ENCODE results near the gene ESPNL.
"Not testable (repeated sequence)": the region's sequence is repeated elsewhere in the genome, so short reads cannot be mapped to it uniquely, and the experiment has no call there.

Gene ESPNL, protein sequence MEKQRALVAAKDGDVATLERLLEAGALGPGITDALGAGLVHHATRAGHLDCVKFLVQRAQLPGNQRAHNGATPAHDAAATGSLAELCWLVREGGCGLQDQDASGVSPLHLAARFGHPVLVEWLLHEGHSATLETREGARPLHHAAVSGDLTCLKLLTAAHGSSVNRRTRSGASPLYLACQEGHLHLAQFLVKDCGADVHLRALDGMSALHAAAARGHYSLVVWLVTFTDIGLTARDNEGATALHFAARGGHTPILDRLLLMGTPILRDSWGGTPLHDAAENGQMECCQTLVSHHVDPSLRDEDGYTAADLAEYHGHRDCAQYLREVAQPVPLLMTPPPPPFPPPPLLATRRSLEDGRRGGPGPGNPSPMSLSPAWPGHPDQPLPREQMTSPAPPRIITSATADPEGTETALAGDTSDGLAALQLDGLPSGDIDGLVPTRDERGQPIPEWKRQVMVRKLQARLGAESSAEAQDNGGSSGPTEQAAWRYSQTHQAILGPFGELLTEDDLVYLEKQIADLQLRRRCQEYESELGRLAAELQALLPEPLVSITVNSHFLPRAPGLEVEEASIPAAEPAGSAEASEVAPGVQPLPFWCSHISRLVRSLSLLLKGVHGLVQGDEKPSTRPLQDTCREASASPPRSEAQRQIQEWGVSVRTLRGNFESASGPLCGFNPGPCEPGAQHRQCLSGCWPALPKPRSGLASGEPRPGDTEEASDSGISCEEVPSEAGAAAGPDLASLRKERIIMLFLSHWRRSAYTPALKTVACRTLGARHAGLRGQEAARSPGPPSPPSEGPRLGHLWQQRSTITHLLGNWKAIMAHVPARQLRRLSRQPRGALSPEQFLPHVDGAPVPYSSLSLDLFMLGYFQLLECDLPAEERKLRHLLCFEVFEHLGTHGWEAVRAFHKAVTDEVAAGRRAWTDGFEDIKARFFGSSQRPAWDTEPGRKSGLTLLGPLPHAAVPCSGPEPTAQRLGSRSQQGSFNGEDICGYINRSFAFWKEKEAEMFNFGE

DNA sequence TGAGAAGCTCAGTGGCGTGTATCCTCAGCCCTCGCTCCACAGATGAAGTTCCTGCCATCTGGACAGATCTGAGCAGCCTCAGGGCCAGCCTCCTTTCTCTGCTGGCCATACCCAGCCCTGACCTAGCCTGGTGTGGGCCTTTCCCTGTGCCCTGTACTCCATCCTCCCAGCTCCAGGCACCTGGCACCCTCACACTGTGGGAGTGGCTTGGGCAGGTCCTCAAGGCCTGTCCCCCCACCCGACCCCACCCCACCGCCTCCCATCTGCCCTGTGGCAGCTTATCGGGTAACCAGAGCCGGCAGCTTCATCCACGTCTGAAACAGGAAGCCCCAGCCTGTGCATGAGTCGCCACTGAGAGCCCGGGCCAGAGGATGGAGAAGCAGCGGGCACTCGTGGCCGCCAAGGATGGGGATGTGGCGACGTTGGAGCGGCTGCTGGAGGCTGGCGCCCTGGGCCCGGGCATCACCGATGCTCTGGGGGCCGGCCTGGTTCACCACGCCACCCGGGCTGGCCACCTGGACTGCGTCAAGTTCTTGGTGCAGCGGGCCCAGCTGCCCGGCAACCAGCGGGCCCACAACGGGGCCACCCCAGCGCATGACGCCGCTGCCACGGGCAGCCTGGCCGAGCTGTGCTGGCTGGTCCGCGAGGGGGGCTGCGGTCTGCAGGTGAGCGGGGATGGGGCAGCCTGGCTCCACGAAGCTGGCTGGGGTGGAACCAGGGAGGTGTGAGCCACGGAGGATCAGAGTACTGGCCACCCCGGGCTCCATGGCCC is at the start of gene ESPNL:
TSS of gene ESPNL (plus strand) at position 292 of the 772 bp plus-strand sequence. CDS start at position 372, 80 bp downstream.
- no peak for DNase-seq

DNA sequence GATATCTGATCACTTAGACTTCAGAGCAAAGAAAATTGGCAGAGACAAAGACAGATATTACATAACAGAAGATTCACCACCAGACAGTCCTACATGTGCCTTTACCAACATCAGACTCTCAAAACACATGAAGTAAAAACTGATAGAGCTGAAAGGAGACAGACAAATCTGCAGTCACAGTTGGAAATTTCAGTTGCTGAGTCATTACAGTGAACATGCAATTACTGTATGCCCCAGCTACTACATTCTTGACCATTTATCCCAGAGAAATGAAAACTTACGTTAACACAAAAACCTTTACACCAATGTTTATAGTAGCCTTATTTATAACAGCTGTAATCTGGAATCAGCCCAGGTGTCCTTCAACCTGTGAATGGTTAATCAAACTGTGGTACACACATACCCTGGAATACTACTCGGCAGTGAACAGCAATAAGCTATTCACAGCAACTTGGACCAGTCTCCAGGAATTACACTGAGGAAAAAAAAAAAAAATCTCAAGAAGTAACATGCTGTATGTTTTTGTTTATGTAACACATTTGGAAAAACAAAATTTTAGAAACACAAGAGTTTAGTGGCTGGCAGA is 46.9 kb upstream of the ESPNL start:
- DNase-seq = peak; percentile 30

DNA sequence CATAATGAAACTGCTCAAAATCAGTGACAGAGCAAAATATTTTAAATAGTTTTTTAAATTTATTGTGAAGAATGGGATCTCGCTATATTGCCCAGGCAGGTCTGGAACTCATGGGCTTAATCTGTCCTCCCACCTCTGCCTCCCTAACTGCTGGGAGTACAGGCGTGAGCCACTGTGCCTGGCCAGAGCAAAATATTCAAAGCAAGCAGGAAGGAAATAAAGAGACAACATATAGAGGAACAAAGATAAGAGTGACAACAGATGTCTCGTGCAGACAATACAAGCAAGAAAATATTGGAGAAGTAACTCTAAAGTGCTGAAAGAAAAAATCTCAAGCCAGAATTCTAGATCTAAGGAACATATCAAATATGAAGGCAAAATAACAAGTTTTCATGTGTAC is 44.3 kb upstream of the ESPNL start:
- no peak for DNase-seq

DNA sequence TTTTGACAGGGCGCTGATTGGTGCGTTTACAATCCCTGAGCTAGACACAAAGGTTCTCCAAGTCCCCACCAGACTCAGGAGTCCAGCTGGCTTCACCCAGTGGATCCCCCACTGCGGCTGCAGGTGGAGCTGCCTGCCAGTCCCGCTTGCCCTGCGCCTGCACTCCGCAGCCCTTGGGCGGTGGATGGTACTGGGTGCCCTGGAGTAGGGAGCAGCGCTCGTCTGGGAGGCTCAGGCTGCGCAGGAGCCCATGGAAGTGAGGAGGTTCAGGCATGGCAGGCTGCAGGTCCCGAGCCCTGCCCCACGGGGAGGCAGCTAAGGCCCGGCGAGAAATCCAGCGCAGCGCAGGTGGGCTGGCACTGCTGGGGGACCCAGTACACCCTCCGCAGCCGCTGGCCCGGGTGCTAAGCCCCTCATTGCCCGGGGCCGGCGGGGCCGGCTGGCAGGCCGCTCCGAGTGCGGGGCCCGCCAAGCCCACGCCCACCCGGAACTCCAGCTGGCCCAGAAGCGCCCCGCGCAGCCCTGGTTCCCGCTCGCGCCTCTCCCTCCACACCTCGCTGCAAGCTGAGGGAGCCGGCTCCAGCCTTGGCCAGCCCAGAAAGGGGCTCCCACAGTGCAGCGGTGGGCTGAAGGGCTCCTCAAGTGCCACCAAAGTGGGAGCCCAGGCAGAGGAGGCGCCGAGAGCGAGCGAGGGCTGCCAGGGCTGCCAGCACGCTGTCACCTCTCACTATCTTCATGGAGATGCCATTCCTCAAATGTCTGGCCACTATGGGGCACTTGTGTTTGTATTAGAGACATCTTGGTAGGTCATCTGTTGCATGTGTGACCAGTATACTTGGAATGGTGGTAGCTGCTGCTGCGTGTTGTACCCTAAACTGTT is 42.2 kb upstream of the ESPNL start:
- not testable (repeated sequence) for DNase-seq

DNA sequence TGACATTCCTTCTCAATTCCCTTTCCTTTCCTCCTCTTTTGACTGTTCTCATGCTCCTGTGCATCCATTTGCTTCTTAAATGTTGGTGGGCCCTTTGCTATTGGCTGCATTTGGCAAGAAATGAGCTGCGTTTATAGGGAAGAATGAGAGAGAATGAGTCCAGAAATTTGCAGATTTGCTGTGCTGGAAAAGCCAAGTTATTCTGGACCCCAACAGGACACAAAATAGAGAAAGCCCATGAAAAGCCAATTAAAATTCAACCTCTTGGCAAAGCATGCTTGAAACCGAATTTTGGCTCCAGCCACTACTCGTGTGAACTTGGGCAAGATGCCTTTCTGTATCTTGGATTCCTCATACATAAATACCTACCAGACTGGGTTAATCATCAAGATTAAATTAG is 40.6 kb upstream of the ESPNL start:
- no peak for DNase-seq

DNA sequence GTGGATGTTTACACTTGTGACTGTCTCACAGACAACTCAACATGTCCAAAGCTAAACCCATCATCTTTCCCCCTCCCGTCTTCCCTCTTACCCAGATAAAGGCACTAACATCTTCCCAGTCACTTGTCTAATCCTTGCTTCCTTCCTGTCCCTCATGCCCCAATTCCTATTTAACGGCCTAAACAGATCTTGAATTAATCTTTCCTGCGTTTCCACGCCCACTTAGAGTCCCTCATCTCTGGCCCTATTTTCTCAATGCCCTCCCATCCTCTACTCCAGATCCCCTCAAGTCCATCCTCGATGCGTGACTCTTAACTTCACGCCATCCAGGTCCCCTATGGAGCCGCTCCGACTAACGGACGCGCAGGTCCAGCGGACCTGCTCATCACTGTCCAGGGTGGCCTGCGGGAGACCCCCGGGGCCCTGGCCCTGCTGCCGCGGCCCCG is 40.0 kb upstream of the ESPNL start:
- no peak for DNase-seq

DNA sequence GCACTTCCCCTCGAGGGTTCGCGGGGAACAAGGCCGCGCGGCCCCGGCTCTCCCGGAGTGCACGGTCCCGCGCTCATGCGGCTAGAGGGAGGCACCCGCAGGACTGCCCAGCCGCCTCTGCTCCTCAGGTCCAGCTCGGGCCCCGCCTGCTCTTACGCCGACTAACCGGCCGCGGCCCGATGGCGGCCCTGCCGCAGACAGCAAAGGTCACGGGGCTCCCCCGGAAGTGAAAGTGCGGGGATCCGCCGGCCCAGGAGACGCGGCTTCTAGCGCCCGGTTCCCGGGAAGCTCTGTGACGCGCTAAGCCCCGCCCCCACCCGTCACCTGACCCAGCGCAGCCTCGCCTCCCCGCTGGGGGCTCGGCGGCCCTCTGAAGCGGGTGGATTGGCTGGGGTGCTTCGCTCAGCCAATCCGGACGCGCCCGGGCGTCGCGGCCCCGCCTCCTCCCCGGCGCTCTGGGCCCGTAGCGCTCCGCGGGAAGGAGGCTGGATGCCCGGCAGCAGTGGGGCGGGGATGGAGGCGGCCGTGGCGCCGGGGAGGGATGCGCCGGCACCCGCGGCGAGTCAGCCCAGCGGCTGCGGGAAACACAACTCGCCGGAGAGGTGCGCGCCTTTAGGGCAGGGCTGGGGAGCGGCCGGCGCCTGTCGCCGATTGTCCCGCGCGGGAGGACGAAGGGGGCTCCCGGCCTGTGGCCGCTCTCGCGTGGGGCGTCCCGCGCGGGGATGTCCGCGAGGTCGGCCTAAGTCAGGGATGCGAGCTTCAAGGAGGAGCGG is 39.4 kb upstream of the ESPNL start, which contains the start of gene SCLY:
TSS of gene SCLY (plus strand) at position 460 of the 773 bp plus-strand sequence. CDS start at position 514, 54 bp downstream.
- DNase-seq = peak; percentile 96

DNA sequence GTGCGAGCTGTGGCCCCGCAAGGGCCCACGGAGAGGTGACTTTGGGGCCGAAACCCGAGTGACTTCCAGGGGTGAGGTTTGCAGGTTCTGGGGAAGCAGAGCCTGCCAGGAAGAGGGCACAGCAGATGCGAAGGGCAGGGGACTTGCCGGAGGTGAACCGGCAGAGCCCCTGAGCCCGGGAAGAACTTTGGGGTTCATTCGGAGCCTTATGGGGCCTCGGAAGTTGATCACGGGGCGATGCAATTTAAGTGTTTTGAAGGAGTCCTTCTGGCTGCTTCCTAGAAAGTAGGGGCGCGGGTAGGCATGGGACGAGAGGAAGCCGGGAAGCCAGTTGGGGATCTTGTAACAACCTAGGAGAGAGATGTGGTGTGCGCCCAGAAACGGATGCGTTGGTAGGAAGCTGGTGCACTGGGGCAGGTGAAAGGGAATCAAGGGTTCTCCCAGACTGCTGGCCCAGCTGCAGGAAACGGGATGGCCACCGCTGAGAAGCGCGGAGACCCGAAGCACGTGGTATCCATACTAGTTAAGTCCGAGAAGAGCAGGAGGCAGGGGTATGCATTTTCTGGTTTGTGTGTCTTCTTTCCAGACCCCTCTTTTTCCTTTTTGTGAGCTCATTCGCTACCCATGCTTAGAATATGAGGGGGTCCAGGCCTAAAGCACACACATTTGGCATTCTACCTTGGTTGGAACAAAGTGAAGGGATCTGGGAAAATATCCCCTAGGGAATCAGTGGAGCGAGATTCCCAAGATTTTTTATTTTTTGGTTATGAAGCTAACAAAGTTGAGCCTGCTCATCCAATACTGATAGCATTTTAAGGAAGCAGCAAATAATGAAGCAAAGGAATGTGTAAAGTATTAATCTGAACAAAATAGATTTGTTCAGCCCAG is 38.6 kb upstream of the ESPNL start:
- DNase-seq = peak; percentile 36

DNA sequence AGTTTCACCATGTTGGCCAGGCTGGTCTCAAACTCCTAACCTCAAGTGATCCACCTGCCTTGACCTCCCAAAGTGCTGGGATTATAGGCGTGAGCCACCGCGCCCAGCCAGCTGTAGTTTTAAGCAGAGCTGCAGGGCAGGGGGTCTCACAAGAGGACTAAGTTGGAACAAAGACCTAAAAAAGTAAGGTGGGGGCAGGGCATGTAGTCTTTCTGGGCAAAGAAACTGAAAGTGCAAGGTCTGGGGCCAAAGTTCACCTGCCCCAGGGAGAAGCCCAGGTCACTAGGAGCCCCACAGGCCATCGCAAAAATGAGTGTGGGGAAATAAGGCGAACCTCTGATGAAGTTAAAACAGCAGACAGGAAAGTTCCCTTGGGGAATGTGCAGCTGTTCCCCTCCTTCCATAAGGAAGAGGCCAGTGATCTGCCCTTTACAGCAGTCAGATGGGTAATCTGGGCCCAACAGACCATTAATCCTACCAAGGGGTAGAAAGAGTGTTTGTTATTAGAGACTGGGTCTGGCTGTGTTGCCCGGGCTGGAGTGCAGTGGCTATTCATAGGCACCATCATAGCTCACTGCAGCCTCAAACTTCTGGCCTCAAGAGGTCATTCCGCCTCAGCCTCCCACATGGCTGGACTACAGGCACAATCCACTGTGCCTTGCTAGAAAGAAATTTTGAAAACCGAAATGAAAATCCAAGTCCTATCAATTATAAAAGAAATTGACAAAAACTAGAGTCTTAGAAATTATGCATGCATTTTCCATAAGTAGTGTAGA is 36.5 kb upstream of the ESPNL start:
- DNase-seq = no peak

DNA sequence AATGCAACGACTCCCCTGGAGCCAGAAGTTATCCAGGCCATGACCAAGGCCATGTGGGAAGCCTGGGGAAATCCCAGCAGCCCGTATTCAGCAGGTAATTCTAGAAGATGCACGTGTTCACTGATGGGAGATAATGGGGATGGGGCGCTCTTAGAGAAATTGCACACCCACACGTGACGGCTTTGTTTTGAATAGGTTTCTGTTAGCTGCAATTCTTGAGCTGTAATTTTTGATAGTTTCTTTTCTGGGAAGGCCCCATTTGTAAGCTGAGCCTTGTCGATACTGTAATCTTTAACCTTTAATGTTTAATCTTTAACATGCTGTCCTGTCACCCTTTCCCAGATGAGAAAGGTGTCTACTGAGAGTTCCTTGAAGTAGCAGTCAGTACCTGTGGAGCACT is 35.8 kb upstream of the ESPNL start:
- DNase-seq = no peak

DNA sequence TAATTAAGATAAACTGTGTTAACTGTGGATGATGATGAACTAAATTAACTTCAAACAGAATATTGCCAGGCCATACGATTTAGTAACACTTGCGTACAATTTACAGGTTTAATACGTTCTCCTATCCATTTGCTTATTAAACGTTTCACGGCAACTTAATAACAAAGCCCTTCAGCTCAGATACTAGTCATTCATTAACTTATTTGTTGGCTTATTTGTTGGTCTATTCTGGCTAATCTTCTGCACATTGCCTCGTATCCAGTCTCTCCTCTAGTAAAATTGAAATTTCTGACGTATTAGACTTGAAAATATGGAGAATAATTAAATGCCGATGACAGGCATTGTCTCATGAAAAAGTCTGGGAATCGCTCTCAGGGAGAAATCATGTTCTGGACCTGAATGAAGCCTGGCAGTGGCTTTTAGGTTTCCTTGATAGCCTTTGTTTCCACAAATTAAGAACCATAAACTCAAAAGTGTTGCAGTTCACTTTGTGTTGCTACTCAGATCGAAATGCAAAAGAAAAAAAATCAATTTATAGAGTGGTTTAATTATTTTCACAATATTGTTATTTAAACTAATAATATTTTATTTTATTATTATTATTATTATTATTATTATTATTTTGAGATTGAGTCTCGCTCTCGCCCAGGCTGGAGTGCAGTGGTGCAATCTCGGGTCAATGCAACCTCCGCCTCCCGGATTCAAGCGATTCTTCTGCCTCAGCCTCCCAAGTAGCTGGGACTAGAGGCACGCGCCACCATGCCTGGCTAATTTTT is 34.9 kb upstream of the ESPNL start:
- no peak for DNase-seq

DNA sequence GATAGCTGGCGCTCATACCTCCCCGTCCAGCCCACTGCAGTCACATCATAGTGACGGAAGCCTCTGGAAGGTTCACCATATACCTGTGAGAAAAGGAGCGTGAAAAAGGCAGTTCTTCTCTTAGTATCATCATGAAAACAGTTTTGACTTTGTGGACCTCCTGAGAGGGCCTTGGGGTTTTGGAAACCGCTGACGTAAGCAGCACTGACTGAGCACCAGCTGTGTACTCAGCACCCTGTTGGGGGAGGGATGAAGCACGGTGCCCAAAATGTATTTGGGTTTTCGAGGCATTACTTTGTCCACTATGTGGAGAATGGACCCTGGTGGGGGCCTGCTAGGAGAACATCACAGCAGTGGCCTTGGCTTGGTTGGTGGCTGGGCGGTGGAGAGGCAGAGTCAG is 33.9 kb upstream of the ESPNL start:
- DNase-seq = no peak

DNA sequence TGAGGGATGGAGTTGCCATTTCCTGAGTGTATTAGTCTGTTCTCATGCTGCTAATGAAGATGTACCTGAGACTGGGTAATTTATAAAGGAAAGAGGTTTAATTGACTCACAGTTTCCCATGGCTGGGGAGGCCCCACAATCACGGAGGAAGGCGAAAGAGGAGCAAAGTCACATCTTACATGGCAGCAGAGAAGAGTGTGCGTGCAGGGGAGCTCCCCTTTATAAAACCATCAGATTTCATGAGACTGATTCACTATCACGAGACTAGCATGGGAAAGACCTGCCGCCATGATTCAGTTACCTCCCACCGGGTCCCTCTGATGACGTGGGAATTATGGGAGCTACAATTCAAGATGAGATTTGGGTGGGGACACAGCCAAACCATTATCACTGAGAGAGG is 33.4 kb upstream of the ESPNL start:
- not testable (repeated sequence) for DNase-seq

DNA sequence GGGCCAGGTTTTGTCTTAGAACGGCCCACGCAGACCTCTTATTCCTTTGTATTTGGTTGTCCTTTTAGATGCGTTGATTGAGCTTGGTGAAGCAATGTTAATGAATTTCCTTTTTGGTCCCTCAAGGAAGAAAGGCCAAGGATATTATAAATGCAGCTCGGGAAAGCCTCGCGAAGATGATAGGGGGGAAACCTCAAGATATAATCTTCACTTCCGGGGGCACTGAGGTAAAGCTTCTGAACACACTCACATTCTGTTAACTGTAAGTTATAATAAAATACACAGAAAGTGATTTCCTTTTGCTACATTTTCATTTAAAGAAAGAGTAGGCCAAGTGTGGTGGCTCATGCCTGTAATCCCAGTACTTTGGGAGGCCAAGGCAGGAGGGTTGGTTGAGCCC is 32.2 kb upstream of the ESPNL start:
- no peak for DNase-seq

DNA sequence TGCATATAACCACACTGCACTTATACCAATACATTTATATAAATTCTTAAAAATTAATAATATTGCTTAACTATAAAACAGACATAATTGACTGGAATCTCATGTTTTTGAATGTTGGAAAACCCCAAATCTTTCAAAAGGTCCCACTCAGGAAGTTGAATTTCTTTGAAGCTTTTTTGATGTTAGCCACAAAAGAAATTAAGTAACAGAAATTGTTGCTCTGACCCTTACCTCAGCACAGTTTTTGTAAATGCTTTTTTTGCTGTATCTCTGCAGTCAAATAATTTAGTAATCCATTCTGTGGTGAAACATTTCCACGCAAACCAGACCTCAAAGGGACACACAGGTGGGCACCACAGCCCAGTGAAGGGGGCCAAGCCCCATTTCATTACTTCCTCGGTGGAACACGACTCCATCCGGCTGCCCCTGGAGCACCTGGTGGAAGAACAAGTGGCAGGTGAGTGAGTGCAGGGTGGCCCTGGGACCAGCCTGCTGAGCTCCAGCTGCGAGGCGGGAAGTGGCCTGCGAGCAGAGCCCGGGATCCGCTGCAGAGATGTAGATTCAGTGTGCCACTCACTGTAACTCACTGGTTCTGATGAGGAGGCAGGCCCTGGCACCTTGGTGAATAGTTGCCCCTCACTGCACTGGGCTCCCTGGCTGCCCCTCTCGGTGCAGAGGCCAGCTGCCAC is 31.0 kb upstream of the ESPNL start:
- no peak for DNase-seq

DNA sequence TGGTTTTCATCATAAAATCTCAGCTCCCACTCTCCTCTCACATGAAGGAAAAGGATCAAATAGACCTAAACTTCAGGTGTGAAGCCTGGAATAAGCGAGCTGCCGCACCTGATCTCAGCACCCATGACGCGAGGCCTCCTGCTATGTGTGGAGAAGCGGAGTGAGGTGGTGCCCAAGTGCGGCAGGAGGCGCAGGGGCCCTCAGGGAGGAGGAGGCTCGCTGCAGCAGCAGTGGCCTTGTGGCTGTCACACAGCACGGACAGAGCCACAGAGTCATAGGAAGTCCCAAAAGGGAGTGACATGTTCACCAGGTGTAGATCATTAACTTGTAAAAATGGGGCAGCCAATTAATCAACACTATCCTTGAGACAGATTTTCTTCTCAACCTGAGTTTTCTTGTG is 30.3 kb upstream of the ESPNL start:
- no peak for DNase-seq

DNA sequence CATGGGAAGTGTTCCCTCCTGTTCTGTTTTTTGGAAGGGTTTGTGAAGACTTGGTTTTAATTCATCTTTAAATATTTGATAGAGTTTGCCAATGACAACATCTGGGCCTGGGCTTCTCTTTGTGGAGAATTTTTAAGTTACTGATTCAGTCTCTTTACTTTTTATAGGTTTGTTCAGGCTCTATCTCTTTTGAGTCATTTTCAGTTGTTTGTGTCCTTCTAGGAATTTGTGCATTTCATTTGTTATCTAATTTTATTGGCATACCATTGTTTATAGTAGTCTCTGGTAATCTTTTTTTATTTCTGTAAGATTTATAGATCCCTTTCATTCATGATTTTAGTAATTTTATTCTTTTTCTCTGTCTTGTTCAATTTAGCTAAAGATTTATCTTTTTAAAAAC is 24.7 kb upstream of the ESPNL start:
- DNase-seq = no peak

Measured in HCEC 1CT (cell line).